GM12878 (cell line): ENCODE results near the gene OPN3.

Source experiments
- CBFB ChIP-seq: IDR thresholded peaks from 2 replicates; pipeline ENCODE4 v1.6.1; 2016; ENCODE audit warnings: antibody characterized with exemption, low read depth
- CEBPZ ChIP-seq: fragments of 150-350 bp; IDR thresholded peaks from 2 replicates; pipeline ENCODE4 v1.6.1; 2016; ENCODE audit warnings: low read depth, low read length
- CTCF ChIP-seq, 3 experiments: IDR thresholded peaks in 2 of 3; conservative IDR thresholded peaks in 1 of 3; 2 replicates each; pipeline ENCODE4 v1.5.1; 2011; ENCODE audit warnings: low read depth in 3 of 3, low read length in 3 of 3, mild to moderate bottlenecking in 3 of 3, control low read depth in 2 of 3, moderate library complexity in 2 of 3, inconsistent platforms in 1 of 3, mixed read lengths in 1 of 3; ENCODE audit not compliant: control insufficient read depth in 2 of 3, insufficient read depth in 1 of 3; ENCODE audit errors: extremely low read depth in 1 of 3
- EZH2 ChIP-seq: IDR thresholded peaks from 2 replicates; pipeline ENCODE4 v1.6.1; 2012; ENCODE audit warnings: low read depth, mild to moderate bottlenecking, control low read depth, inconsistent platforms, low read length, borderline replicate concordance; ENCODE audit not compliant: control insufficient read depth
- NFYA ChIP-seq: IDR thresholded peaks from 2 replicates; pipeline ENCODE4 v1.6.1; 2011; ENCODE audit warnings: low read depth, mild to moderate bottlenecking, low read length, improper control_type of control experiment, borderline replicate concordance
- NKRF ChIP-seq: fragments of 450-650 bp; conservative IDR thresholded peaks from 2 replicates; pipeline ENCODE4 v1.6.1; 2017; ENCODE audit warnings: mild to moderate bottlenecking, moderate library complexity
- REST ChIP-seq: IDR thresholded peaks from 2 replicates; pipeline ENCODE4 v1.6.1; 2012; ENCODE audit warnings: mild to moderate bottlenecking, low read depth, low read length
- USF1 ChIP-seq: IDR thresholded peaks from 2 replicates; pipeline ENCODE4 v1.6.1; 2011; ENCODE audit warnings: borderline replicate concordance, low read depth, mild to moderate bottlenecking, moderate library complexity, mixed read lengths, low read length; ENCODE audit not compliant: insufficient read depth; ENCODE audit errors: extremely low read length
- WRNIP1 ChIP-seq: IDR thresholded peaks from 2 replicates; pipeline ENCODE4 v1.6.1; 2011; ENCODE audit warnings: low read depth, low read length, improper control_type of control experiment, borderline replicate concordance
- ZZZ3 ChIP-seq: IDR thresholded peaks from 2 replicates; pipeline ENCODE4 v1.6.1; 2011; ENCODE audit warnings: low read depth; ENCODE audit not compliant: control insufficient read depth, insufficient read length

- TF ChIP-seq CTCF (IDR thresholded peaks at IDR 0.05 in 2 of 3, conservative IDR thresholded peaks at IDR 0.05 in 1 of 3; ENCODE audit: control insufficient read depth in 2 of 3, extremely low read depth in 1 of 3, insufficient read depth in 1 of 3, low read depth in 3 of 3, low read length in 3 of 3) = no peak
- TF ChIP-seq EZH2 = no peak
- no peak for TF ChIP-seq ZZZ3
- TF ChIP-seq CEBPZ = no peak
- no peak for TF ChIP-seq USF1
- no peak for TF ChIP-seq WRNIP1
- TF ChIP-seq CBFB = no peak
- no peak for TF ChIP-seq REST
- no peak for TF ChIP-seq NKRF
- TF ChIP-seq NFYA = no peak
Observed at GRCh38 chr1:241553886-241554592, 86.1 kb downstream of the OPN3 start.
